B cell (primary cell): ENCODE results near the gene TMEM250. TPM values are rescaled to one million over a fixed set of nuclear protein-coding genes. Genes with fewer than 3 reads are reported as not detected.

Experiments used
- ATAC-seq: fragments of 200-7000 bp; cut with Tn5 transposase; one replicate; pipeline ENCODE4 v1.10.0; 2021; ENCODE audit warnings: low read depth, mild to moderate bottlenecking, moderate number of reproducible peaks, moderate library complexity
- CTCF ChIA-PET: fragments of 350-600 bp; sonication (Branson Sonifier 250); formaldehyde crosslinking; loops from one replicate; lab custom pipeline; 2021; ENCODE audit warnings: antibody characterized with exemption, inconsistent platforms; lab: Charles Lee
- POLR2A ChIA-PET: fragments of 350-600 bp; sonication (Branson Sonifier 250); formaldehyde crosslinking; loops from one replicate; lab custom pipeline; 2021; ENCODE audit warnings: antibody characterized with exemption; lab: Charles Lee
- DNase-seq: peaks from one replicate; pipeline ENCODE4 v3.0.0; 2013
- H2AFZ ChIP-seq: 2 replicates; pipeline ENCODE4 v1.6.1; 2012; ENCODE audit warnings: mild to moderate bottlenecking, low read depth, low read length; ENCODE audit not compliant: insufficient read depth, poor library complexity, severe bottlenecking
- H3K27ac ChIP-seq, 2 donors: 1 replicate in 1 of 2; 2 replicates in 1 of 2; pipeline ENCODE4 v1.5.1; 2012 to 2013; ENCODE audit warnings: low read length in 2 of 2, mild to moderate bottlenecking in 2 of 2, moderate library complexity in 1 of 2
- H3K27me3 ChIP-seq, 4 experiments: fragments of 200-600 bp in 1 of 4; sonication (generic) in 1 of 4; replicated peaks in 1 of 4; 1 replicate in 2 of 4; 2 replicates in 2 of 4; pipeline versions ENCODE4 v1.6.1 to v1.7.0; 2013 to 2016; ENCODE audit warnings: low read length in 3 of 4, mild to moderate bottlenecking in 2 of 4, mixed read lengths in 1 of 4, moderate library complexity in 1 of 4; ENCODE audit not compliant: insufficient read depth in 4 of 4, control insufficient read depth in 3 of 4; ENCODE audit errors: control extremely low read depth in 1 of 4
- H3K36me3 ChIP-seq, 2 experiments: replicated peaks in 1 of 2; 1 replicate in 1 of 2; 2 replicates in 1 of 2; pipeline versions ENCODE4 v1.6.1 to v1.7.1; 2013; ENCODE audit warnings: low read length in 1 of 2; ENCODE audit not compliant: insufficient read depth in 2 of 2, control insufficient read depth in 1 of 2; ENCODE audit errors: control extremely low read depth in 1 of 2, extremely low read depth in 1 of 2
- H3K4me1 ChIP-seq, 2 donors: fragments of 200-600 bp in 1 of 2; sonication (generic) in 1 of 2; 1 replicate in 1 of 2; 2 replicates in 1 of 2; pipeline versions ENCODE4 v1.5.1 to v1.6.1; 2013 to 2017; ENCODE audit warnings: low read length in 2 of 2; ENCODE audit not compliant: control insufficient read depth in 2 of 2, insufficient read depth in 2 of 2
- H3K4me2 ChIP-seq: replicated peaks from 2 replicates; pipeline ENCODE3; 2012; ENCODE audit warnings: mild to moderate bottlenecking, low read depth, low read length; ENCODE audit not compliant: poor library complexity, severe bottlenecking
- H3K4me3 ChIP-seq, 5 experiments: fragments of 200-600 bp in 1 of 5; sonication (generic) in 1 of 5; 1 replicate in 3 of 5; 2 replicates in 2 of 5; pipeline versions ENCODE4 v1.5.1 to v1.7.0; 2011 to 2016; ENCODE audit warnings: low read length in 4 of 5, mild to moderate bottlenecking in 4 of 5, low read depth in 2 of 5, control low read depth in 1 of 5, moderate library complexity in 1 of 5; ENCODE audit not compliant: insufficient read depth in 1 of 5; ENCODE audit errors: control extremely low read depth in 1 of 5, extremely low read depth in 1 of 5
- H3K79me2 ChIP-seq: fragments of 200-600 bp; sonication (generic); one replicate; pipeline ENCODE4 v1.6.0; 2016; ENCODE audit warnings: low read length; ENCODE audit not compliant: control insufficient read depth, insufficient read depth
- H3K9ac ChIP-seq: fragments of 200-600 bp; sonication (generic); 2 replicates; pipeline ENCODE4 v1.6.1; 2017; ENCODE audit warnings: mild to moderate bottlenecking, low read length, moderate library complexity
- H3K9me3 ChIP-seq, 3 donors: one replicate each; pipeline versions ENCODE4 v1.6.1 to v1.7.1; 2013; ENCODE audit warnings: low read length in 2 of 3; ENCODE audit not compliant: control insufficient read depth in 2 of 3, insufficient read depth in 1 of 3; ENCODE audit errors: control extremely low read depth in 1 of 3
- H4K20me1 ChIP-seq: 2 replicates; pipeline ENCODE4 v1.6.0; 2012; ENCODE audit warnings: mild to moderate bottlenecking, low read length; ENCODE audit not compliant: insufficient read depth, control insufficient read depth, poor library complexity, severe bottlenecking
- H3K27ac Mint-ChIP-seq: one replicate; pipeline ENCODE4 v1.8.0; 2021; ENCODE audit warnings: mixed read lengths
- H3K27me3 Mint-ChIP-seq: one replicate; pipeline ENCODE4 v1.8.0; 2021; ENCODE audit warnings: mixed read lengths
- H3K4me1 Mint-ChIP-seq: one replicate; pipeline ENCODE4 v1.8.0; 2021; ENCODE audit warnings: mixed read lengths
- H3K4me3 Mint-ChIP-seq: one replicate; pipeline ENCODE4 v1.8.0; 2021; ENCODE audit warnings: mixed read lengths
- H3K9me3 Mint-ChIP-seq: one replicate; pipeline ENCODE4 v1.8.0; 2022; ENCODE audit warnings: mixed read lengths; ENCODE audit not compliant: insufficient read depth
- CTCF ChIP-seq: fragments of 200-600 bp; IDR thresholded peaks from one replicate; pipeline ENCODE4 v1.8.0; 2022; ENCODE audit warnings: antibody characterized with exemption, mild to moderate bottlenecking
- EZH2 ChIP-seq: IDR thresholded peaks from 2 replicates; pipeline ENCODE4 v1.6.1; 2012; ENCODE audit warnings: borderline replicate concordance, low read depth, mild to moderate bottlenecking, moderate library complexity, low read length; ENCODE audit not compliant: insufficient read depth, poor library complexity, severe bottlenecking
- WGBS: methylation state at CpG from one replicate; pipeline ENCODE4 v1.1.5; 2013; ENCODE audit warnings: missing lambda C conversion rate; ENCODE audit not compliant: insufficient coverage; 5-methylcytosine and 5-hydroxymethylcytosine counted together
- intact Hi-C: fragments of 100-400 bp; cut with micrococcal nuclease; formaldehyde crosslinking; loops from one replicate; pipeline ENCODE4 v1.10.0; 2022
- polyA plus RNA-seq: library from polyadenylated mRNA; depleted of rRNA; stranded (reverse); fragments of >200 nt; gene quantifications from 2 replicates; pipeline ENCODE4 v1.2.3, GENCODE V29; 2012
- total RNA-seq, 2 donors: library from RNA; stranded (reverse); fragments of 120-200 nt in 1 of 2; gene quantifications; 1 replicate in 1 of 2; 2 replicates in 1 of 2; pipeline versions ENCODE4 v1.2.3 to v1.2.4, GENCODE V29; 2013 to 2022

The TMEM250 gene
- total and polyA plus RNA-seq, 2 donors (not counting 1 experiment from before 2014, with no cell fraction given), result 11.1 to 29.6 TPM

- Mint-ChIP-seq H3K27me3 (peaks cover 9% of the 10 kb centered on the region), H3K9me3 (no peaks in the 10 kb centered on the region), H3K4me1 (no peaks in the 10 kb centered on the region), H3K27ac (no peak overlapping the region), H3K4me3 (no peak overlapping the region)
- CTCF ChIA-PET, result no interaction called here
- intact Hi-C loops, result no loop called here
- POLR2A ChIA-PET, result no interaction called here
- no peaks in the 10 kb centered on the region for H4K20me1 ChIP-seq
- no peak for DNase-seq
- no peak for ATAC-seq
- no peak overlapping the region for H2AFZ ChIP-seq
- H3K9ac ChIP-seq, result no peak overlapping the region
- 89% methylated on average over 30 of the region's 34 CpGs for WGBS
- peaks cover 0 to 5% (median 0%) of the 10 kb centered on the region in 4 experiments for H3K27me3 ChIP-seq
- H3K4me3 ChIP-seq, result no peak overlapping the region
- no peaks in the 10 kb centered on the region for H3K4me1 ChIP-seq
- TF ChIP-seq EZH2 (no peak), CTCF (no peak)
- no peak overlapping the region for H3K27ac ChIP-seq
- H3K9me3 ChIP-seq, result no peaks in the 10 kb centered on the region
- no peaks in the 10 kb centered on the region for H3K79me2 ChIP-seq
- H3K36me3 ChIP-seq, result no peaks in the 10 kb centered on the region
- no peak overlapping the region for H3K4me2 ChIP-seq
These were observed 35.9 kb downstream of the TMEM250 start for GRCh38 chr9:136082496-136083361.

- POLR2A ChIA-PET, result no interaction called here
- DNase-seq (no peak), ATAC-seq (no peak)
- Histone ChIP-seq H2AFZ (no peak overlapping the region), H3K36me3 (no peaks in the 10 kb centered on the region), H3K4me3 (no peak overlapping the region), H3K27ac (no peak overlapping the region), H3K27me3 (no peaks in the 10 kb centered on the region), H3K4me2 (no peak overlapping the region), H3K9me3 (no peaks in the 10 kb centered on the region), H4K20me1 (no peaks in the 10 kb centered on the region), H3K9ac (no peak overlapping the region), H3K79me2 (no peaks in the 10 kb centered on the region), H3K4me1 (no peaks in the 10 kb centered on the region)
- peaks cover 7% of the 10 kb centered on the region for H3K27me3 Mint-ChIP-seq
- H3K9me3 Mint-ChIP-seq, result no peaks in the 10 kb centered on the region
- no peak overlapping the region for H3K4me3 Mint-ChIP-seq
- TF ChIP-seq CTCF (no peak), EZH2 (no peak)
- no peak overlapping the region for H3K27ac Mint-ChIP-seq
- CTCF ChIA-PET, result no interaction called here
- H3K4me1 Mint-ChIP-seq, result no peaks in the 10 kb centered on the region
- intact Hi-C loops, result no loop called here
- 88% methylated on average over 24 of the region's 24 CpGs for WGBS
These were observed 36.7 kb downstream of the TMEM250 start for GRCh38 chr9:136081826-136082495.
